ENCODE measurements around the gene C6orf141. TPM values are rescaled to one million over a fixed set of nuclear protein-coding genes. Genes with fewer than 3 reads are reported as not detected.

C6orf141 gene
- total and polyA plus RNA-seq, 2 of the 8 experiments (the other 6 are each of a cell fraction or from before 2014, with no cell fraction given) = 7.6 to 16.1 TPM

- no peak for TF ChIP-seq CHD7 (IDR thresholded peaks at IDR 0.05; ENCODE audit: insufficient replicate concordance, low read length)
- TF ChIP-seq GABPA (IDR thresholded peaks at IDR 0.05; ENCODE audit: borderline replicate concordance, insufficient read depth, low read length) = no peak
- TF ChIP-seq CTBP2 (IDR thresholded peaks at IDR 0.05; ENCODE audit: borderline replicate concordance, insufficient read depth, insufficient read length, low read length) = no peak
- TF ChIP-seq CEBPB (IDR thresholded peaks at IDR 0.05; ENCODE audit: low read depth, low read length) = peak; percentile 85
- TF ChIP-seq ATF3 (IDR thresholded peaks at IDR 0.05; ENCODE audit: insufficient read depth, low read depth, low read length) = no peak
Observed at GRCh38 chr6:49539102-49539501, 11.4 kb upstream of the C6orf141 start (continued).
